ENCODE results near the gene SEMA5A. TPM values are rescaled to one million over a fixed set of nuclear protein-coding genes. Genes with fewer than 3 reads are reported as not detected.

Gene SEMA5A
- total RNA-seq, 1 experiment from 2014 or later = 15.9 TPM

GRCh38 chr5:9447691-9448090, 98.2 kb downstream of the SEMA5A start:
- H3K27me3 ChIP-seq (replicated peaks) = no peaks in the 10 kb centered on the region
- peaks cover 22% of the 10 kb centered on the region for H3K4me1 ChIP-seq (replicated peaks)
- H3K4me3 ChIP-seq = no peak overlapping the region
- DNase-seq (ENCODE audit: low read depth in 1 of 2, low spot score in 2 of 2) = no peak
- no peaks in the 10 kb centered on the region for H3K36me3 ChIP-seq
- no peak overlapping the region for H3K27ac ChIP-seq
- H3K9me3 ChIP-seq (replicated peaks) = no peaks in the 10 kb centered on the region

GRCh38 chr5:9445826-9446388, 100.0 kb downstream of the SEMA5A start:
- no peaks in the 10 kb centered on the region for H3K9me3 ChIP-seq (replicated peaks)
- DNase-seq (ENCODE audit: low read depth in 1 of 2, low spot score in 2 of 2) = peak in 1 of 2 experiments; percentile 53
- H3K4me1 ChIP-seq (replicated peaks) = peaks cover 22% of the 10 kb centered on the region
- no peaks in the 10 kb centered on the region for H3K36me3 ChIP-seq
- H3K27ac ChIP-seq = peak overlapping the region; percentile 66
- no peak overlapping the region for H3K4me3 ChIP-seq
- H3K27me3 ChIP-seq (replicated peaks) = no peaks in the 10 kb centered on the region

- DNase-seq (ENCODE audit: low read depth in 1 of 2, low spot score in 2 of 2) = no peak
- Histone ChIP-seq H3K27ac (no peak overlapping the region), H3K9me3 (replicated peaks) (no peaks in the 10 kb centered on the region), H3K27me3 (replicated peaks) (no peaks in the 10 kb centered on the region), H3K36me3 (no peaks in the 10 kb centered on the region), H3K4me3 (no peak overlapping the region), H3K4me1 (replicated peaks) (peaks cover 38% of the 10 kb centered on the region)
Observed at GRCh38 chr5:9444346-9444745, 101.5 kb downstream of the SEMA5A start.

GRCh38 chr5:9441610-9442009, 104.3 kb downstream of the SEMA5A start:
- Histone ChIP-seq H3K4me3 (no peak overlapping the region), H3K4me1 (replicated peaks) (peaks cover 49% of the 10 kb centered on the region), H3K27ac (no peak overlapping the region), H3K36me3 (no peaks in the 10 kb centered on the region; the same call in 1 of the 2 replicates), H3K9me3 (replicated peaks) (no peaks in the 10 kb centered on the region), H3K27me3 (replicated peaks) (no peaks in the 10 kb centered on the region)
- DNase-seq (ENCODE audit: low read depth in 1 of 2, low spot score in 2 of 2) = no peak

- Histone ChIP-seq H3K9me3 (replicated peaks) (no peaks in the 10 kb centered on the region), H3K27ac (0 out of 2 replicates have a peak overlapping the region, but pooled peaks have one; percentile 20), H3K4me3 (no peak overlapping the region), H3K36me3 (no peaks in the 10 kb centered on the region; the same call in 1 of the 2 replicates), H3K4me1 (replicated peaks) (peaks cover 39% of the 10 kb centered on the region), H3K27me3 (replicated peaks) (no peaks in the 10 kb centered on the region)
- peak in 1 of 2 experiments; percentile 47 for DNase-seq (ENCODE audit: low read depth in 1 of 2, low spot score in 2 of 2)
Observed at GRCh38 chr5:9440517-9440916, 105.4 kb downstream of the SEMA5A start.

GRCh38 chr5:9439531-9440292, 106.2 kb downstream of the SEMA5A start:
- no peak overlapping the region for H3K4me3 ChIP-seq
- H3K27ac ChIP-seq = peak overlapping the region; percentile 20
- peaks cover 38% of the 10 kb centered on the region for H3K4me1 ChIP-seq (replicated peaks)
- H3K27me3 ChIP-seq (replicated peaks) = no peaks in the 10 kb centered on the region
- no peak for DNase-seq (ENCODE audit: low read depth in 1 of 2, low spot score in 2 of 2)
- no peaks in the 10 kb centered on the region for H3K9me3 ChIP-seq (replicated peaks)
- no peaks in the 10 kb centered on the region; the same call in 1 of the 2 replicates for H3K36me3 ChIP-seq

- H3K27me3 ChIP-seq (replicated peaks) = no peaks in the 10 kb centered on the region
- no peak for DNase-seq (ENCODE audit: low read depth in 1 of 2, low spot score in 2 of 2)
- H3K4me3 ChIP-seq = no peak overlapping the region
- no peaks in the 10 kb centered on the region for H3K9me3 ChIP-seq (replicated peaks)
- no peaks in the 10 kb centered on the region; the same call in 1 of the 2 replicates for H3K36me3 ChIP-seq
- H3K4me1 ChIP-seq (replicated peaks) = peaks cover 38% of the 10 kb centered on the region
- H3K27ac ChIP-seq = no peak overlapping the region
Observed at GRCh38 chr5:9438596-9439354, 107.1 kb downstream of the SEMA5A start.

- Histone ChIP-seq H3K4me3 (no peak overlapping the region), H3K9me3 (replicated peaks) (no peaks in the 10 kb centered on the region), H3K36me3 (no peaks in the 10 kb centered on the region; the same call in 1 of the 2 replicates), H3K4me1 (replicated peaks) (peaks cover 38% of the 10 kb centered on the region), H3K27me3 (replicated peaks) (no peaks in the 10 kb centered on the region), H3K27ac (peak overlapping the region; percentile 40)
- peak; percentile 66 to 68 for DNase-seq (ENCODE audit: low read depth in 1 of 2, low spot score in 2 of 2)
Observed at GRCh38 chr5:9437741-9438240, 108.1 kb downstream of the SEMA5A start.

- Histone ChIP-seq H3K4me1 (replicated peaks) (peaks cover 37% of the 10 kb centered on the region), H3K9me3 (replicated peaks) (no peaks in the 10 kb centered on the region), H3K27me3 (replicated peaks) (no peaks in the 10 kb centered on the region), H3K4me3 (no peak overlapping the region), H3K27ac (peak overlapping the region; percentile 43), H3K36me3 (no peaks in the 10 kb centered on the region; the same call in 1 of the 2 replicates)
- DNase-seq (ENCODE audit: low read depth in 1 of 2, low spot score in 2 of 2) = peak in 1 of 2 experiments; percentile 82
Observed at GRCh38 chr5:9431496-9432258, 114.2 kb downstream of the SEMA5A start.

GRCh38 chr5:9431151-9431495, 114.8 kb downstream of the SEMA5A start:
- Histone ChIP-seq H3K4me1 (replicated peaks) (peaks cover 40% of the 10 kb centered on the region), H3K36me3 (no peaks in the 10 kb centered on the region), H3K27ac (peak overlapping the region; percentile 43), H3K9me3 (replicated peaks) (no peaks in the 10 kb centered on the region), H3K4me3 (no peak overlapping the region), H3K27me3 (replicated peaks) (no peaks in the 10 kb centered on the region)
- DNase-seq (ENCODE audit: low read depth in 1 of 2, low spot score in 2 of 2) = no peak

GRCh38 chr5:9430306-9430705, 115.6 kb downstream of the SEMA5A start:
- Histone ChIP-seq H3K27ac (no peak overlapping the region), H3K36me3 (no peaks in the 10 kb centered on the region), H3K4me1 (replicated peaks) (peaks cover 40% of the 10 kb centered on the region), H3K27me3 (replicated peaks) (no peaks in the 10 kb centered on the region), H3K4me3 (no peak overlapping the region), H3K9me3 (replicated peaks) (no peaks in the 10 kb centered on the region)
- no peak for DNase-seq (ENCODE audit: low read depth in 1 of 2, low spot score in 2 of 2)

- H3K36me3 ChIP-seq = no peaks in the 10 kb centered on the region
- H3K4me3 ChIP-seq = no peak overlapping the region
- H3K27ac ChIP-seq = no peak overlapping the region
- H3K9me3 ChIP-seq (replicated peaks) = no peaks in the 10 kb centered on the region
- DNase-seq (ENCODE audit: low read depth in 1 of 2, low spot score in 2 of 2) = no peak
- H3K4me1 ChIP-seq (replicated peaks) = peaks cover 40% of the 10 kb centered on the region
- H3K27me3 ChIP-seq (replicated peaks) = no peaks in the 10 kb centered on the region
Observed at GRCh38 chr5:9429691-9430215, 116.1 kb downstream of the SEMA5A start.

GRCh38 chr5:9428272-9428671, 117.6 kb downstream of the SEMA5A start:
- H3K9me3 ChIP-seq (replicated peaks) = no peaks in the 10 kb centered on the region
- no peak for DNase-seq (ENCODE audit: low read depth in 1 of 2, low spot score in 2 of 2)
- H3K36me3 ChIP-seq = no peaks in the 10 kb centered on the region
- no peak overlapping the region for H3K4me3 ChIP-seq
- no peaks in the 10 kb centered on the region for H3K27me3 ChIP-seq (replicated peaks)
- H3K4me1 ChIP-seq (replicated peaks) = peaks cover 40% of the 10 kb centered on the region
- H3K27ac ChIP-seq = no peak overlapping the region
